ENCODE data around the gene TEF.

The TEF gene

DNA sequence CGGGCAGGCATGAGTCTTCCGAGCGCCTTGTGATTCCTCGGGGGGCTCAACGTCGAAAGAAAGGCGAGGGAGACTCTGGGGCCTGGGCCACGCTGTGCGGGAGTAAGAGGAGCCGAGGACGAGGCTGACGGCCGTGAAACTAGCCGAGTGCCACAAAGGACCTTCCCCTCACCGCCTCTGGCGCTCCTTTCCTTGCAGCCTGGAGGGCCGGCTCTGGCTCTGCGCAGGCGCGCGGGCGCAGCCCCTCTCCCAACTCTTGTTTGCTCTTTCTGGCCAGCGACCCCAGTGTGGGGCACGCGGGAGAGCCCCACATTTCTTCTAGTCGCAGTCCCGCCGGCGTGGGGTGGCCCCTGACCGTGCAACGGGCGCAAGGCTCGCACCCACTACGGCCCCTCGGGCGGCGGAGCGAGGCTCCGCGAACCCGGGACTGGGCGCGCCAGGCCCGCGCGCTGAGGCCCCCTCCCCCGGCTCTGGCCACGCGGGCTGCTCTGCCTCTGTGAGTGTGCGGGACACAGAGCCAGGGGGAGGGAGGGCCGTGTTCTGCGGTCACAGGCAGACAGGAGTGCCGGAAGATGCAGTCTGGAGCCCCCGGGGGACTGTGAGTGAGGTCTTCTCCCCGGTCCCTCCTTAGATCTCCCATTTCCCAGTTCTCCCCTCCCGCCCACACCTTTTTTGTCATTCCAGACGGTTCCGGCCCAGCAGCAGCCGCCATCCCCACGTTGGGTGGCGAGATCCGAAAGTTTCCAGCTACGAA, 65.9 kb downstream of the TEF start:
- DNase-seq (ENCODE audit: extremely low read depth in 1 of 2, low read depth in 1 of 2) = peak in 1 of 2 donors; percentile 45

DNA sequence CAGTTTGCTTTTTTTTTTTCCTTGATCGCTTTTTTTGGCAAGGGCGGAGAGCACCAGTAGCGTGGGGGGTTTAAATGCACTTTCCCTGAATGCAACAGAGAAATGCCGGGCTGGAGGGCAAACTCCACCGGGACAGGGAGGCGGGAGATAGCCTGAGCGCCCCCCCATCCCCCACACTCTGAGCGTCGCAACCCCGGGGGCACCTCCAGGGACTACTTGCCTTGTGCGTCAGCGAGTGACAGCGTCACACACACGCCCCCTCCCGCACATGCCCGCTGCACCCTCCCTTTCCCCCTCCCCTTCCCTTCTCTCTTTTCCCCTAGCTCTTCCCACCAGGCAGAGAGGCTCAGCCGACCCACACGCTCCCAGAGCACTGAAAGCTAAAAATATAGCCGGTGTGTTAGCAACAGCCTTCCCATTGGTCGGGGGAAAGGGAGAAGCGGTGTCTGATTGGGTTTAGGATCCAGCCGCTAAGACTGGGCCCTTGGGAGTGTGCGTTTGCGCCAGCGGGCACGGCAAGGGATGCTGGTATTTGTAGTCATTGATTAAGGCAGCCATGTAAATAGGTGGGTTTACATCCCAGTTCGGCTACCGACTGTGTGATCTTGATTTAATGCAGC, 66.6 kb downstream of the TEF start:
- DNase-seq (ENCODE audit: extremely low read depth in 1 of 2, low read depth in 1 of 2) = peak; percentile 79 to 89
